Measurements from ENCODE around the gene AGA. TPM values are rescaled to one million over a fixed set of nuclear protein-coding genes. Genes with fewer than 3 reads are reported as not detected.

The AGA gene
- polyA plus RNA-seq, 3 donors: 35.0 to 35.8 (median 35.7) TPM

DNA sequence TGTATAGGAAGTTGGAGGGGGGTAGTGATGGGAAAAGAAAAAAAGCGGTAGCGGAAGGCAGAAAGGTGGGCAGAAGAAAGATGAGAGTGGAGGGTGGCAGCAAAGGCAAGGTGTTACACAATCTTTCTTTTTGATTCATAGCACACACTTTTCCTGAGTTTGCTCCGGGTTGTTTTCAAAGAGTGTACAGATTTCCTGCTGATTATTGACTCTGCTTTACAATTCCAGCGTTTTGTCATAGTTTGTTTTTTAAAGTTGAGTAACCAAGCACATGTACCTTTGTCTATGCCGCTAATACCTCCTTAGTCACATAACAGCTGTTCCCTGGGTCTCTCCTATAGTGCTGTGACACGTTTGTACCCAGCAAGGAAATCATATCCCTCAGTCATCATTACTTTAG, 50.3 kb downstream of the AGA start:
- no peak for DNase-seq (ENCODE audit: low read depth in 3 of 3, low spot score in 2 of 3)

DNA sequence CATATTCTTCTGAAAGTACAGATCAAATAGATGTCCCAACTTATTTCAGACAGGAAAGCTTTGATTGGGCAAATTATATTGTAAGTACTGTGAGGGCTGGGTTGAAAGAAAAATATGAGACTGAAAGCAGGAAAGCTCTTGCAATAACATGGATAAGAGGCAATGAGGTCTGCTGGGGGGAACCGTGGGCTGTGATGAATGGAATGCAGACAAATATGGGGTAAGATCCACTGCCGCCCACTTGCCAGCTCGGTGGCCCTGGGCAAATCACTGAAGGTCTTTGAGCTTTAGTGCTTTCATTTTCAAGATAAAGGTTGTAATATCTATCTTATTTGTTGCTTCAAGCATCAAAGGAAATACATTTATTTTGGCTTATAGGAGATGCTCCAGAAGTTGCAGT, 51.0 kb downstream of the AGA start:
- DNase-seq (ENCODE audit: low read depth in 3 of 3, low spot score in 2 of 3): no peak

DNA sequence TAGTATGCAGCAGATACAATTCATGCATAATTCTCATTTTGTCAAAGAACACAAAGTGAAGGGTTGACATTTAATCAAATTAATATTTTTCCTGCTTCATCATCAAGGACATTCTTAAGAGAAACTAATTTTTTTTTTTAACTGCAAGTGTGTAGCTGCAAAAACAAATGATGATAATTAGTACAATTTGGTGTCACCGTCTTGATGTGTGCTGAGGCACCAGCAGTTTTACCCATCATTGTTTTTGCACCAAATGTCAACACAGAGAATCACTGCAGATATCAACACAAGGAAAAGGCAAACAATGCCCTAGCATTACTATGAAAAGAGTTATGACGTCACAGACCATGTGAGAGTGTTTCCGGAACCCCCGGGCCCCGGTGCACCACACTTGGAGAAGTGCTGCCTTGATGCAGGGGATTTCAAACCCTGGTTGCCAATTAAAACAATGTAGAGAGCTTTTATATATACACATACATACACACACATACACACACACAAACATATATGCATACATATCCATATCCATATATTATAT, 55.9 kb downstream of the AGA start:
- no peak for DNase-seq (ENCODE audit: low read depth in 3 of 3, low spot score in 2 of 3)

DNA sequence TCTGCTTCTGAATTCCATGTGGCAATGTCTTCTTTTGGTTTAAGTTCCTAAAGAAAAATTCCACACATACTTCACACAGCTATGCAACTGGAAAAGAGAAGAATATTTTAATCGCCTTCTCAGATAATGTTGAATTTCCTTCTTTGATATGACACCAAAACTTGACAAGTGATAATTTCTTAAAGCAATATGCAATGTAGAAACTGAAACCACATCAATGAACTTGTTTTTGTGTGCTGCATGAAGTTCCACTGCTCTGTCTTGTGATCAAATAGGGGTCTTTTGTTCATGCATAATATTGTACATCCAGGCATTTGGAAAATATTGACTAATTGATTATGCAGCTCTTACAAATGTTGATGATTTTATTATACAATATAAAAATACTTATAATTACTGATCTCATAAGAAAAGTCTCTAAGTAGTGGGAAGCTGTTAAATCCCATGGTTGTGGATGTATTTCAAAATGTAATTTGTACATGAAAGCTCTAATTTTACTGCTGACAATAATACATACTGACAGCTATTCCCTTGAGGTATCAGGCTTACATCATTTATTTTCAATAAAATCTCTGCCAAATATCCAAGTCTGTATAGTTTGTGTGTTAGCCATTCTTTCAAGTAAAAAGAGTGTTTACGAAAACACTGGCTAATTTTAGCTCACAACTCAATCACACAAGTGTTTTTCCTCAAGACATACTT, 56.5 kb downstream of the AGA start:
- no peak for DNase-seq (ENCODE audit: low read depth in 3 of 3, low spot score in 2 of 3)

DNA sequence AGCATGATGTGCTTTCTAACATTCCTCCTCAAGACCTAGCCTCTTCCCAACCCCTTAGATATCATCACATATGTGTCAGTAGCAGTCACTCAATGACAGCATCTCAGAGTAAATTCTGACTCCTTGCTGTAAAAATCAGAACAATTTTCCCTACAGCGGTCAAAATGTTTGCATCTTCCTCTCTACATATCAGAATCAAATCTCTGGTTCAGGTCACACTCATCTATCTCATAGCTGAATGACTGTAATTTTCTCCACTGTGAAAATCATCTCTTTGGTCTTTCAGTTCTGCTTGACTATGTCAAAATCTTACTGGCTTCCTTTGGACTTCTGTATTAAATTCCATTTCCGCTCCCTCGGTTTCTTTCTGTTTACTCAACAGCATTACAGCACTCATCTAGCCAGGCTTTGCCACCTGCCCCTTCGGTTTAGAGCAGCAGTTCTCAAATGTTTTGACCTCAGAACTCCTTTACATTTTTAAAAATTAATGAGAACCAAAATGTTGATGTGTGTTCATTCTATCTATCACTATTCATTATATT, 57.3 kb downstream of the AGA start:
- DNase-seq (ENCODE audit: low read depth in 3 of 3, low spot score in 2 of 3): no peak

DNA sequence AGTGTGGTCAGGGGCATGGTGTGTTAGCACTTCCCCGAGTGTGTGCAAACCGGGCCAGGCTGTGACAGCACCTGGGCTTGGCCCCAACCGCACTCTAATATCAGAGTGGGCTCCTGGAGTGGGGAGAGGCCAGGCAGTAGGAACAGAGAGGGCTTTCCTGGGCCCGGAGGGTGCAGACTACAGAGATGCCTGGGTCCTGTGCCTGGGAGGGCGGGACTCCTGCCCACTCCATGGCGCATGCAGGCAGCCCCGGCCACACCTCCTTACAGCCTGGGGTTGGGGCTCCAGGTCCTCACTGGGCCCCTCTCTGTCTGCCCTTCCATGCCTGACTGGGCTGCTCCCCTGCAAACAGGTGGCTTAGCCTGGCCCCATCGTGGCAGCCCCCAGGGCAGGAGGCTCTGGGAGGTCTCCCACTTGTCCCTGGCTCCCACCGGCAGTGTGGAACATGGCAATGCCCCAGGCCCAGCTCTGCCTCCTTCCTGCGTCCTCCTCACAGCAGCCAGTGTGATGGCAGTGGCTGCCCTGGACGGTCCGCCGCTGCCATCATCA, 60.4 kb downstream of the AGA start:
- no peak for DNase-seq (ENCODE audit: low read depth in 3 of 3, low spot score in 2 of 3)

Other genes with a start within 250 kb of the AGA start
- 1 to 10 TPM; 5.4 to 6.4 (median 6.0) TPM for gene NEIL3, start 132.6 kb downstream of the AGA start, polyA plus RNA-seq (ENCODE audit: insufficient read length in 3 of 3)